Muscle of back (tissue), 11 donors: Measurements from ENCODE around the gene PTPRN2. TPM values are rescaled to one million over a fixed set of nuclear protein-coding genes. Genes with fewer than 3 reads are reported as not detected.

ENCODE experiments used
- DNase-seq, 3 donors: peaks; one replicate each; pipeline versions ENCODE4 v3.0.0 to v3.0.0-alpha.2; 2013
- polyA plus RNA-seq, 10 donors: library from polyadenylated mRNA; unstranded; fragments of 120-200 nt; gene quantifications; one replicate each; pipeline ENCODE4 v1.2.1, GENCODE V29; 2013; ENCODE audit not compliant: insufficient read length in 10 of 10

Gene PTPRN2
- polyA plus RNA-seq, 10 donors, result 1.8 to 3.1 (median 2.1) TPM

DNA sequence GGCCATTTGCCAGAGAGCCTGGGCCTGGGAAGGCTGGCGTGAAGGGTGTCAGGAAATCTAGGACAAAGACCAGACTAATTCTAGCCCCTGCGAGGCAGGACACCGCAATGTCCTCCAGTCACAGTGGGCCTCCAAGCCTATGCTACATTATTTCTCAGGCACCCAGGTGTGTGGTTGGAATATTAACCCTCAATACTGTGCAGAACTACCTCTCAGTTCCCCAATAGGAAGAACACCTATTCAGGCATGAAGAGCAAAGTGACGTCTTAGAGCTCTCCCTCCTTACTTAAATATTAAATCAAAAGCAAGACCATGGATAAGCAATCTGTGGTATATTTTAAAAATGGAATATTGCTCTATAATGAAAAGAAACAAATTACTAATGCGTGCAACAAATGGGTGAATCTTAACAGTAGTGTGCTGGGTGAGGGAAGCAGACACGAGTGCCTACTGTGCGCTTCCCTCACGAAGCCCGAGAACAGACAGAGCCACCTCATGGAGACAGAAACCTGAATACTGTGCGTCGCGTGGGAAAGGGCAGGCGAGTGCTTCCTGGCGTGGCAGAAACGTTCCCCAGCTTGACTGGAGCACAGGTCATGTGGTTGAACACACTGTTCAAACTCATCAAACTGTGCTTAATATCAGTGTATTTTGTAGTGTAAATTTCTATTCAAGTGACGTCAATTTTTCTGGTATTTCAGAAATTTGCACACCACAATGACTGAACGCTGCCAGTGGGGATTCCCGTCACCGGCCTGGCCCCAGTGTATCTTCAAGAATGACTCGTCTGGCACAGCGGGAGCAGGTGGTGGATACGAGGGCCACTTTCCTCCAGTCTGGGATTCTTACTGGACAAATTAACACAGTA, 15.5 kb upstream of the PTPRN2 start:
- DNase-seq, result no peak

GRCh38 chr7:158602041-158602440, 14.4 kb upstream of the PTPRN2 start:
- no peak for DNase-seq

GRCh38 chr7:158601090-158601489, 13.5 kb upstream of the PTPRN2 start:
- no peak for DNase-seq

GRCh38 chr7:158596745-158597144, 9.1 kb upstream of the PTPRN2 start:
- DNase-seq, result no peak

- no peak for DNase-seq
Observed at GRCh38 chr7:158596309-158596708, 8.7 kb upstream of the PTPRN2 start.

GRCh38 chr7:158595068-158595467, 7.4 kb upstream of the PTPRN2 start:
- DNase-seq, result peak in 1 of 3 donors; percentile 23

- DNase-seq, result no peak
Observed at GRCh38 chr7:158592541-158592940, 4.9 kb upstream of the PTPRN2 start.

DNA sequence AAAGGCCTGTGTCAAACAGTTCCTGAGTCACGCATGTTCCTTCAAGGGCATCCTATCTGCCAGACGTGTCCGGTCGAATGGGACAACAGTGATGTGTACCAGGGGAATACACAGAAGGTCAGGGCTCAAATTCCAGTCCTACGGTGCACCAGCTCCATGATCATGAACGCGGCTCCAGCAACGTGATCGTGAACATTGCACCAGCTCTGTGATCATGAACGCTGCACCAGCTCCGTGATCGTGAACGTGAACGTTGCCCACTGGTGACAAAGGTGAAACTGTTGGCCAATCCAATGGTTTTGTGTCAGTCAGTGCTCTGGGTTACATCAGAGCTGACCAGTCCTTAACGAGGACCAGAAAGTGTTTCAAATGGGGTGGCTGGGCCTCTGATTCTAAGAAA, 4.3 kb upstream of the PTPRN2 start:
- DNase-seq, result no peak

GRCh38 chr7:158590181-158590530, 2.5 kb upstream of the PTPRN2 start:
- DNase-seq, result no peak

DNA sequence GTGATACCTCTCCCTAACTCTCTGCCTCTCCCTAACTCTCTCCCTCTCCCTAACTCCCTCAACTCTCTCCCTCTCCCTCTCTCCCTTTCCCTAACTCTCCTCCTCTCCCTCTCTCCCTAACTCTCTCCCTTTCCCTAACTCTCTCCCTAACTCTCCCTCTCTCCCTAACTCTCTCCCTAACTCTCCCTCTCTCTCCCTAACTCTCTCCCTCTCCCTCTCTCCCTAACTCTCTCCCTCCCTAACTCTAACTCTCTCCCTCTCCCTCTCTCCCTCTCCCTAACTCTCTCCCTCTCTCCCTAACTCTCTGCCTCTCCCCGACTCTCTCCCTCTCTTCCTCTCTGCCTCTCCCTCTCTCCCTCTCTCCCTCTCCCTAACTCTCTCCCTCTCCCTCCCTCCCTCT, 2.0 kb upstream of the PTPRN2 start:
- no peak for DNase-seq

DNA sequence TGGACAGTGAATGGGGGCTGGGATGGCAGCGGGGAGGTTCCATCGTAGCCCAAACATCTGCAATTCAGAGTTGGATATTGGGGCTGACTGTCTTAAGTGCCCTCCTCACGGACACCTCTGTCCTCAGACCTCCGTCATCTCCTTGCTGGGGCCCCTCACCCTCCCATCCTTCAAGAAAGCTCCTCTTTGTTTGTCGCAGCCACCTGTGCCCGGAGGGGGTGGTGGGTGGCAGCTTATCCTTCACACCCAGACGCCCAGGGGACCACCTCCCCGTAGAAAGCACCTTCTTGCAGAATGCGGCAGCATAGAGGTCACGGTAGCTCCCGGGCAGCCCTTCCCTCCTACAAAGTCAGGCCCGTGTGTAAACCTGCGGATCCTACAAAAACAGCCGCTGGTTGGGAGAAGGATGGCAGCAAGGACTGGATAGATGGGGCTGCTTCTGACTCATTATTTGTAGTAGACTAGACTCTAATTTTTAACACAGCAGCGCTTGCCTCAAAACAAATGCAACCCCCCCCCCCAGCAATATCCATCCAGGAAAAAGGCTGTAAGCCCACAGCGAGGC, 1.3 kb upstream of the PTPRN2 start:
- peak in 1 of 3 donors; percentile 20 for DNase-seq

DNA sequence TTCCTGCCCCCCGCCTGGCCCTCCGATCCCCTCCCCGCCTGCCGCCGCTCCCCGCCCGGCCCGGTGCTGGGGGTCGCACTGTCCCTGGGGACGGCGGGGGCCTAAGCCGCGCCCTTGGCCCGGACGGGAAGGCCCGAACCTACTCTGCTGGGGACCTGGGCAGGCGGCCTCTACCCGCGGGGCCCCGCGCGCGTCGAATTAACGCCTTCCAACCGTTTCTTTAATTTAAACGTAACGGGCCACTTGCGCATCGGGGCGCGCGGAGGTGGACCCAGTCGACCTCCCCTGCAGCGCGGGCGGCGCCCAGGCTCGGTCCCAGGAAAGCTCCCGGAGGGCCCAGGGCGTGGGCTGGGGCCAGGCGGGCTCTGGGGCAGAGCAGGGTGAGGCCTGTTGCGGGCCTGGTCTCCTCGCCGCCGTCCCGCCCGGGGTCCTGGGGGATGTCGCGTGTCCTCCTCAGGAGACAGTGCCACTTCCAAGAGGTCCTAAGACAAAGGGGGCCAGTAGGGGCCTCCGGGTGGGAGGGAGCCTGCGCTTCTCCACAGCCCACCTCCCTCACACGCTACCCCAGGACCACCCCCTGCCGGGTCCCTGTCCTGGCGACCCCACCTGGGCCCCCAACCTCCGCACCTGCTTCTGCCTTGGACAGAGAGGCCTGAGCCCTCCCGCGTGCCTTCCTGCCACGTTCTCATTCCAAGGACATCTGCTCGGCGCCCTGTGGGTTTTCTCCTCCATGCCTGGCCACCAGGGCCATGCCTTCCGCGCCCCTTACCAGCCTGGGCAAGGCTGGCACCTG, 658 bp upstream of the PTPRN2 start:
- DNase-seq, result peak in 1 of 3 donors; percentile 18

- no peak for DNase-seq
Observed at GRCh38 chr7:158586499-158587161, 993 bp downstream of the PTPRN2 start.

- no peak for DNase-seq
Observed at GRCh38 chr7:158585721-158586498, 1.7 kb downstream of the PTPRN2 start.

DNA sequence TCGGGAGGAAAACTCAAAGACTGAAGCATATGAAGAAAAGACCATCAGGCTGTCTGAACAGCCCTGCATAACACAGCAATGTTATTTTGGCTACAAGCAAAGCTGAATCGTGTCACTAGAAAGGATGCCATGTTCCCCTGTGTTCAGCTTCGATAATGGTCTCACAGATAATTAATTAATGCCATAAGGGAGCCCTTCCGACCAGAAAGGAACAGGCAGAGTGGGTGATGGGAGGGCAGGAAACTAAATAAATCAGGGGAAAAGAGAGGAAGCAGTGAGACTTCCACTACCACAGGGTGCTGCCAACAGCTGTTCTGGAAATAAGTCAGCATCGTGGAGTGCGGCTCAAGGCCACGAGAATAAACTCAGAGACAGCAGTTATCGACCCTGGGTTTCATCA, 3.2 kb downstream of the PTPRN2 start:
- no peak for DNase-seq

- DNase-seq, result no peak
Observed at GRCh38 chr7:158583810-158584209, 3.8 kb downstream of the PTPRN2 start.

DNA sequence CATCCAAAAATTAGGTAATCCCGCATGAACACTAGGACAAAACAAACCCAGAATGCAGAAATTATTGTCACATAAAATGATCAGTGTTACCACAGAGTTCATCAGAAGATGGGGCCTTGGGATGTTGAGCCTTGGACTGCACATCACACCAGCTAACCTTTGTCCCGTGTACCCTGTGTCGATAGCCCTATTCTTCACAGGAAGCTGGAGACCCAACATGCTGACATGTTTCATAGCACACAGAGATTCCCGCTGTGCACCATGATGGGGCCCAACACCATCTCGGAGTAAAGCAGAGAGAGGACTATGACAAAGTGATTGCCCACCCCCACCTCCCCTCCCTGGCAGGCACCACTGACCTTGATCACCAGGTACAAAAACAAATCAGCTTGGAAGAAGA, 4.5 kb downstream of the PTPRN2 start:
- no peak for DNase-seq

GRCh38 chr7:158582089-158582456, 5.5 kb downstream of the PTPRN2 start:
- DNase-seq, result no peak

DNA sequence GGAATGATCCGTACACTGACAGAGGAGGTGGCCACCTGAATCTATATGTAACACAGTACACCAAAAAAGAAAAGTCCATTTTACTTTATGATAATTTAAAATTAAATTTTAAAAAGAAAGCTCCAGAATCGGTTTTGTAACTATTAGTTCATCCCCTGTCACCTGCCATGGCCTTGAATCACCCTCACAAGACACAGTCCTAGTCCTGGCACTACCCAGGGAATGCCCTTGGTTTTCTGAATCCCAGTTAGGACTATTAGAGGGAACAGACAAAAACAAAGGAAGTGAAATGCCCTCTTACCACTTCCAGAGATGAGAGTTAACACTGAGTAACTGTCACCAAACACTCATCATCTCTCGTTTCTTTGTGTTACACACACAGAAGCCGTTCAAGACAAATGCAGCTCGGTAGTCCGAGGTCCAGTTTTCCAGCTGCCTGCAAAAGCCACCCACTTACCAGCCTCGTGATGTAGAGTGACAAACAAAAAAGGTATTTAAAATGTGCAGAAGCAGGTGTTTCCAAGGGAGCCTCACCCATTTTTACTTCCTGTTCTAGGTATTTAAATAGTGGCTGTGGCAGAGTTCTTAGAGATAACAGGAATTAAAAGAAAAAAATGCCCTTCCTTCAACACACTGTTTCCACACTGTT, 6.1 kb downstream of the PTPRN2 start:
- no peak for DNase-seq

GRCh38 chr7:158579662-158580646, 7.7 kb downstream of the PTPRN2 start:
- DNase-seq, result no peak
